ENCODE results near the gene PANK4. TPM values are rescaled to one million over a fixed set of nuclear protein-coding genes. Genes with fewer than 3 reads are reported as not detected.

Gene PANK4
- total and polyA plus RNA-seq, 9 of the 15 experiments (the other 6 are each of a cell fraction or from before 2014, with no cell fraction given) = 0.93 to 55.6 (median 31.5) TPM

- TF ChIP-seq TRIM25 (IDR thresholded peaks at IDR 0.05; ENCODE audit: borderline replicate concordance) (no peak), MLX (CRISPR knock-in tag; conservative IDR thresholded peaks at IDR 0.05) (no peak), PCBP2 (IDR thresholded peaks at IDR 0.05; ENCODE audit: low read depth, low read length, poor library complexity, severe bottlenecking) (no peak), PHF20 (IDR thresholded peaks at IDR 0.05; ENCODE audit: partially characterized antibody) (no peak), HINFP (tag; conservative IDR thresholded peaks at IDR 0.05; ENCODE audit: low read depth) (peak; percentile 87), HES1 (IDR thresholded peaks at IDR 0.05; ENCODE audit: low read depth) (no peak), KDM5B (IDR thresholded peaks at IDR 0.05; ENCODE audit: insufficient replicate concordance, low read depth, low read length) (no peak), ETS2 (tag; IDR thresholded peaks at IDR 0.05; ENCODE audit: borderline replicate concordance, poor library complexity, severe bottlenecking) (no peak), HNRNPLL (IDR thresholded peaks at IDR 0.05; ENCODE audit: low read depth, low read length, poor library complexity, severe bottlenecking) (peak; percentile 80), RNF219 (CRISPR knock-in tag; IDR thresholded peaks at IDR 0.05) (no peak), BCLAF1 (IDR thresholded peaks at IDR 0.05; ENCODE audit: borderline replicate concordance in 1 of 2, control insufficient read depth in 1 of 2, low read depth in 2 of 2, low read length in 1 of 2) (no peak), IRF1 (CRISPR knock-in tag; IDR thresholded peaks at IDR 0.05; ENCODE audit: borderline replicate concordance) (no peak), SNRNP70 (optimal IDR thresholded peaks at IDR 0.05; ENCODE audit: low read depth, low read length) (no peak), RCOR1 (IDR thresholded peaks at IDR 0.05; ENCODE audit: borderline replicate concordance in 1 of 2, low read depth in 2 of 2, low read length in 2 of 2) (no peak), GABPA (tag; conservative IDR thresholded peaks at IDR 0.05; ENCODE audit: low read depth) (no peak)
Measured at GRCh38 chr1:2525572-2525919, 850 bp downstream of the PANK4 start (continued).
